ENCODE data around the gene CTNNA2. TPM values are rescaled to one million over a fixed set of nuclear protein-coding genes. Genes with fewer than 3 reads are reported as not detected.

Gene CTNNA2
- total RNA-seq, 2 experiments from 2014 or later, result not detected

- ChIA-PET CTCF (no interaction called here), POLR2A (no interaction called here)
- no peaks in the 10 kb centered on the region for H3K4me1 Mint-ChIP-seq
- H3K27ac Mint-ChIP-seq, result no peak overlapping the region
- H3K9me3 Mint-ChIP-seq, result peaks cover 1% of the 10 kb centered on the region
- H3K36me3 Mint-ChIP-seq (ENCODE audit: low read depth), result no peaks in the 10 kb centered on the region
- H3K4me3 Mint-ChIP-seq, result no peak overlapping the region
- no peaks in the 10 kb centered on the region for H3K27me3 Mint-ChIP-seq
- no peak for DNase-seq
These were observed 963.1 kb downstream of the CTNNA2 start for GRCh38 chr2:80475970-80476369.

- Mint-ChIP-seq H3K27ac (no peak overlapping the region), H3K9me3 (peaks cover 1% of the 10 kb centered on the region), H3K27me3 (no peaks in the 10 kb centered on the region), H3K4me3 (no peak overlapping the region), H3K4me1 (no peaks in the 10 kb centered on the region), H3K36me3 (ENCODE audit: low read depth) (no peaks in the 10 kb centered on the region)
- CTCF ChIA-PET, result no interaction called here
- POLR2A ChIA-PET, result no interaction called here
- DNase-seq, result no peak
These were observed 963.8 kb downstream of the CTNNA2 start for GRCh38 chr2:80476535-80477117.

DNA sequence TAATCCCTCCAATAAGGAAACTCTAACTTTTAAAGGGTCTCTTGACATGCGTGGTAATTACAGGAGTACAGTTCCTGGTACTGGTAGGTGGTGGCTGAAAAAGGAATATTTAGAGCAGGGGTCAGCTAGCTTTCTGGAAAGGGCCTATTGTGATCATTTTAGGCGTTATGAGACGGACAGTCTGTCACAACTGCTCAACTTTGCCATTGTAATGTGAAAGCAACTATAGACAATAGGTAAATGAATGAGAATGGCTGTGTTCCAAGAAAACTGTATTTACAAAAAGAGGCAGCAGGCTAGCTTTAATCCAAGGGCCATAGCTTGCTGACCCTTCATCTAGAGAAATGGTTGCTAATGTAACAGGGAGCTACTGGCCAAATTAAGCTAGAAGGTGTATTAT is 969.4 kb downstream of the CTNNA2 start:
- no peak overlapping the region for H3K4me3 Mint-ChIP-seq
- ChIA-PET CTCF (no interaction called here), POLR2A (no interaction called here)
- no peaks in the 10 kb centered on the region for H3K4me1 Mint-ChIP-seq
- H3K36me3 Mint-ChIP-seq (ENCODE audit: low read depth), result no peaks in the 10 kb centered on the region
- no peaks in the 10 kb centered on the region for H3K27me3 Mint-ChIP-seq
- H3K27ac Mint-ChIP-seq, result no peak overlapping the region
- no peak for DNase-seq
- H3K9me3 Mint-ChIP-seq, result no peaks in the 10 kb centered on the region

DNA sequence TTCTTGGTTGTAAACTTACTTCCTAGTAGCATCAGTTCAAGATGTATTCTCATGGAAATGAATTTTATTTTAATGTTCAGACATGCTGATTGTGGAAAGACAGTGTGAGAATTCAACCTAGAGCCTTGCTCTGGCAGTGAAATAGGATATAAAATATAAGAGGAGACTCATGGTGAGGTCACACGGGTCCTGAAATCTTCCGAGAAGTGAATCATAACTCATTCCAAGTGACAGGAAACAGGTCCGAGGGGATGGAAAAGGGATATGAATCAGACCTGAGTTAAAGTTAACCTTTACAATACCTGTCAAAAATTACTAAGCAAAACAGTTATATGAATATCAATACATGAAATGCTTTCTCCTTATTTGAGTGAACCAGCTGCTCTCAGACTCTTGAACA is 976.9 kb downstream of the CTNNA2 start:
- Mint-ChIP-seq H3K36me3 (ENCODE audit: low read depth) (no peaks in the 10 kb centered on the region), H3K27ac (no peak overlapping the region), H3K4me1 (no peaks in the 10 kb centered on the region), H3K27me3 (no peaks in the 10 kb centered on the region), H3K9me3 (peaks cover 6% of the 10 kb centered on the region), H3K4me3 (no peak overlapping the region)
- CTCF ChIA-PET, result no interaction called here
- DNase-seq, result no peak
- POLR2A ChIA-PET, result no interaction called here

GRCh38 chr2:80490964-80491363 is 978.1 kb downstream of the CTNNA2 start:
- Mint-ChIP-seq H3K27me3 (no peaks in the 10 kb centered on the region), H3K36me3 (ENCODE audit: low read depth) (no peaks in the 10 kb centered on the region), H3K27ac (no peak overlapping the region), H3K9me3 (peaks cover 6% of the 10 kb centered on the region), H3K4me3 (no peak overlapping the region), H3K4me1 (no peaks in the 10 kb centered on the region)
- no peak for DNase-seq
- POLR2A ChIA-PET, result no interaction called here
- CTCF ChIA-PET, result no interaction called here

DNA sequence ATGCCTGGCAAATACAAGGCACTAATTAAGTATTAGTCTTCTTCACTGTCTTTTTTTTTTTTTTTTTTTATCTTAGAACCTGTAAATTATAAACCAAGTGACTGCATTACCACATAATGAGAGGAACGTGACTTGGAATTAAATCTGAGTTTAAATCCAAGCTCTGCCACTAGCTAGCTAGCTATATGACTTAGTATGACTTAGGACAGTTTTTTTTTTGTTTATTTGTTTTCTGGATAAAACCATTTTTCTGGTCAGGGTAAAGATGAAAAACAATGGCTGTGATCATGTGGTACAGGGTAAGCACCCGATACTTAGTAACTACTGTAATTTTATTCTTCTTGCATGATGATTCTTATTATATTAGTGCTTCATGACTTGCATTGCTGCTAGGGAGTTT is 983.5 kb downstream of the CTNNA2 start:
- no peak for DNase-seq
- H3K4me3 Mint-ChIP-seq, result no peak overlapping the region
- no peaks in the 10 kb centered on the region for H3K27me3 Mint-ChIP-seq
- H3K9me3 Mint-ChIP-seq, result peaks cover 6% of the 10 kb centered on the region
- H3K4me1 Mint-ChIP-seq, result no peaks in the 10 kb centered on the region
- POLR2A ChIA-PET, result no interaction called here
- H3K27ac Mint-ChIP-seq, result no peak overlapping the region
- no peaks in the 10 kb centered on the region for H3K36me3 Mint-ChIP-seq (ENCODE audit: low read depth)
- CTCF ChIA-PET, result interaction anchor here (0.6 kb wide), 1 partner anchor 645 kb away, joined by 3 read pairs; no protein-coding TSS in a partner anchor

DNA sequence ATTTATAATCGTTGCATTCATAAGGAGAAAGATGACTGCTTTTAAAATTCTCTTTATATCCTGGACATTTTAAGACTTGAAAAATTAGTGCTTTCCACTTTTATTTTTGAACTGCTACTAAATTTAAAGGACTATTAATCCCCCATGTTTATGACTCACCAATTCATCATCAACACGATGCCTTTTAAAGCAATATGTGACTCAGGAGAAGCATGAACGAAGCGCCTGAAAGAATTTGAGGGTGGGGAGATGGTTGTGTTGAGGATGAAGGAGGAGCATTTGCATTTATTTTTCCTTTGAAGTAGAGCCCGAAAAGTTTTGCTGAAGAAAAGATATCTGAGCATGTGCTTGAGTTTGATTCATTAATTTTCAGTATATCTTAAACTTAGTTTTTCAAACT is 983.9 kb downstream of the CTNNA2 start:
- Mint-ChIP-seq H3K9me3 (peaks cover 6% of the 10 kb centered on the region), H3K27me3 (no peaks in the 10 kb centered on the region), H3K4me3 (no peak overlapping the region), H3K36me3 (ENCODE audit: low read depth) (no peaks in the 10 kb centered on the region), H3K4me1 (no peaks in the 10 kb centered on the region), H3K27ac (no peak overlapping the region)
- POLR2A ChIA-PET, result no interaction called here
- no peak for DNase-seq
- CTCF ChIA-PET, result no interaction called here

GRCh38 chr2:80499095-80499494 is 986.2 kb downstream of the CTNNA2 start:
- Mint-ChIP-seq H3K27ac (no peak overlapping the region), H3K36me3 (ENCODE audit: low read depth) (no peaks in the 10 kb centered on the region), H3K27me3 (no peaks in the 10 kb centered on the region), H3K4me3 (no peak overlapping the region), H3K9me3 (no peaks in the 10 kb centered on the region), H3K4me1 (no peaks in the 10 kb centered on the region)
- ChIA-PET POLR2A (no interaction called here), CTCF (no interaction called here)
- DNase-seq, result no peak

DNA sequence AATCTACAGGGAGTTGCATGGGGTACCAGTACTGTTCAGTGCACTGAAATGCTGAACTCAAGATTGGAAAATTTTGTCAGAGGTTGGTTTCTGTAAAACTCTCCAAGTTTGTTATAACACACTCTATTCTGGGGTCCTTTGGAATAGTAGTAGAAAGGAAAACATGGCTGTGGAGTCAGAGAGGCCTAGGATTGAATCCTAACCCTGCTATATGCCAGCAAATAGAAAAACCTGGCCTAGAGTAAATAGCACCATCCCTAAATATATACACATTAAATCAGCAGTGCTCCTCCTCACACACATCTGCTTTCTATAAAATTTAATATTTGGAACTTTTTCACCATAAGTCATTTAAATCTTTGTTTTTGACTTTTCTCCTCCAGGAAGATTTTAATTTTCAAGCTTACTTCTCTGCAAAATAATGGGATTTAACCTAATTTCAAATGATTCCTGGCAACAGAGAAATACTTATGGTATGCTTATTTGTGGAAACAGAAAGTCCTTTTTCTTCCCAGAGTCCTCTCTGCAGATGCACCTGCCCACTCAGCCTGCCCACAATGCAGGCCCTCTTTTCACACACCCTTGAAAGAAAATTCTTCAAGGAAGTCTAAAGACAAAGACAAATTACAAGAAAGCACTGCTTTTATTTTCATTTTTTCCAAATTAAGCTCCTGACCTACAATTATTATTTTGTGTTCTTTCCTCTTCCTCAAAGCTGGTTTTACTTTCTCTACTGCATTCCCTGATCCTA is 989.2 kb downstream of the CTNNA2 start:
- DNase-seq, result no peak
- ChIA-PET CTCF (no interaction called here), POLR2A (no interaction called here)
- Mint-ChIP-seq H3K27ac (no peak overlapping the region), H3K36me3 (ENCODE audit: low read depth) (no peaks in the 10 kb centered on the region), H3K4me3 (no peak overlapping the region), H3K4me1 (no peaks in the 10 kb centered on the region), H3K9me3 (peaks cover 5% of the 10 kb centered on the region), H3K27me3 (no peaks in the 10 kb centered on the region)

- no peaks in the 10 kb centered on the region for H3K27me3 Mint-ChIP-seq
- H3K4me3 Mint-ChIP-seq, result no peak overlapping the region
- ChIA-PET POLR2A (no interaction called here), CTCF (no interaction called here)
- DNase-seq, result no peak
- H3K27ac Mint-ChIP-seq, result no peak overlapping the region
- H3K9me3 Mint-ChIP-seq, result peaks cover 7% of the 10 kb centered on the region
- no peaks in the 10 kb centered on the region for H3K4me1 Mint-ChIP-seq
- H3K36me3 Mint-ChIP-seq (ENCODE audit: low read depth), result no peaks in the 10 kb centered on the region
These were observed 993.7 kb downstream of the CTNNA2 start for GRCh38 chr2:80506563-80506962.

DNA sequence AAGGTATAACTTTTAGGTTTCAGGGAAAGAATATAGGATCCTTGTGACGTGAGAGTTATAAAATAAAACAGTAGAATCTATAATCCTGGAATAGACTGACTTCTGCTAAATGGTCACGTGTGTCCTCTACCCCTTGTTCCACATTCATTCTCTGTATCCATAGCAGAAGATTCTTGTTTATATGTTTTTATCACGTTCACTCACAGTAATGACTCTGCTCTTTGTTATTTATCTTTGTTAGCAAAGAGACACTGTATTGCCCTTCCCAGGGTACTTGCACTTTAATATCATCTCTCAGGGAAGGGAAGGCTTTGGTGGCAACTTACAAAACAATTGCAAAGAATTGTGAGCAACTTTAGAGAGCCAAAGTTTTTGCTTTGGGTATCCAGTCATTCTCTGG is 997.9 kb downstream of the CTNNA2 start:
- Mint-ChIP-seq H3K27ac (no peak overlapping the region), H3K27me3 (no peaks in the 10 kb centered on the region)
- POLR2A ChIA-PET, result no interaction called here

GRCh38 chr2:80515964-80516363 is 1003.1 kb downstream of the CTNNA2 start:
- ChIA-PET CTCF (no interaction called here), POLR2A (no interaction called here)
- no peak for DNase-seq
- no peaks in the 10 kb centered on the region for H3K36me3 Mint-ChIP-seq (ENCODE audit: low read depth)
- no peaks in the 10 kb centered on the region for H3K27me3 Mint-ChIP-seq
- no peaks in the 10 kb centered on the region for H3K4me1 Mint-ChIP-seq
- no peak overlapping the region for H3K4me3 Mint-ChIP-seq
- H3K27ac Mint-ChIP-seq, result no peak overlapping the region
- H3K9me3 Mint-ChIP-seq, result peaks cover 1% of the 10 kb centered on the region

More for the DNA sequence above, 997.9 kb downstream of the CTNNA2 start:
- H3K4me1 Mint-ChIP-seq, result no peaks in the 10 kb centered on the region
- DNase-seq, result no peak
- CTCF ChIA-PET, result no interaction called here
- H3K9me3 Mint-ChIP-seq, result peaks cover 9% of the 10 kb centered on the region
- no peaks in the 10 kb centered on the region for H3K36me3 Mint-ChIP-seq (ENCODE audit: low read depth)
- H3K4me3 Mint-ChIP-seq, result no peak overlapping the region

GRCh38 chr2:80517316-80517715 is 1004.5 kb downstream of the CTNNA2 start:
- POLR2A ChIA-PET, result no interaction called here

DNA sequence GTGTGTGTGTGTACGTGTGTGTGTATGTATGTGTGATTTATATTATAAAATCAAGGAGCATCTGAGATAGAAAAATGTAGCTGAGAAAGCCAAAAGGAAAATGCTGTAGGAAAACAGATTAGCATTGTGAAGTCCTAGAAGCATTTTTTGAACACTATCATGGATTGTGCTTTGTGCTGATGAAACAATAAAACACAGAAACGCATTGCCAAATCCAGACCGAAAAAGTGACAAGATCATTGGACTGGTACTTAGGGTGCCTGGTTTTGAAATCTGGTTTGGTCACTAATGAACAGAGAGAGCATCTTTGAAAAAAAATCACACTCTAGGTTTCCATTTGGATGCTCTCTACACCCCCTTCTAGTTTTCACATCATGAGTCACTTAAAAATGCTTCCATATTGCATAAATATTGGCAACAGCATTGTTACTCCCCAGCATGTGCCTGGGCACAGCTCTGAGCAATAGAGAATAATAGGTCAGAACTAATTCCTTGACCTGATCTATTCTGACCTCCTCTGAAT is 1006.3 kb downstream of the CTNNA2 start:
- H3K36me3 Mint-ChIP-seq (ENCODE audit: low read depth), result no peaks in the 10 kb centered on the region
- POLR2A ChIA-PET, result no interaction called here
- H3K27ac Mint-ChIP-seq, result no peak overlapping the region
- no peaks in the 10 kb centered on the region for H3K27me3 Mint-ChIP-seq
- H3K9me3 Mint-ChIP-seq, result no peaks in the 10 kb centered on the region
- CTCF ChIA-PET, result no interaction called here
- H3K4me3 Mint-ChIP-seq, result no peak overlapping the region
- no peaks in the 10 kb centered on the region for H3K4me1 Mint-ChIP-seq
- no peak for DNase-seq

More at GRCh38 chr2:80517316-80517715, 1004.5 kb downstream of the CTNNA2 start:
- Mint-ChIP-seq H3K9me3 (peaks cover 1% of the 10 kb centered on the region), H3K4me1 (no peaks in the 10 kb centered on the region), H3K27me3 (no peaks in the 10 kb centered on the region), H3K27ac (no peak overlapping the region), H3K36me3 (ENCODE audit: low read depth) (no peaks in the 10 kb centered on the region), H3K4me3 (no peak overlapping the region)
- DNase-seq, result no peak
- CTCF ChIA-PET, result no interaction called here
